Mucosa of stomach (tissue), 1 donor: ENCODE data around the gene FOXE1.

Experiments
- H3K27me3 ChIP-seq: one replicate; pipeline ENCODE4 v1.7.0; 2013; ENCODE audit warnings: mild to moderate bottlenecking, low read length; ENCODE audit not compliant: control insufficient read depth, insufficient read depth
- H3K36me3 ChIP-seq: one replicate; pipeline ENCODE4 v1.7.0; 2013; ENCODE audit warnings: low read length; ENCODE audit not compliant: control insufficient read depth, insufficient read depth
- H3K4me1 ChIP-seq: one replicate; pipeline ENCODE4 v1.7.0; 2013; ENCODE audit warnings: mild to moderate bottlenecking, low read length; ENCODE audit not compliant: control insufficient read depth, insufficient read depth
- H3K4me3 ChIP-seq: one replicate; pipeline ENCODE4 v1.7.0; 2013; ENCODE audit warnings: low read length
- H3K9ac ChIP-seq: one replicate; pipeline ENCODE4 v1.7.0; 2013; ENCODE audit warnings: mild to moderate bottlenecking, low read length, moderate library complexity
- H3K9me3 ChIP-seq: one replicate; pipeline ENCODE4 v1.7.0; 2013; ENCODE audit warnings: mild to moderate bottlenecking, low read length, moderate library complexity; ENCODE audit not compliant: control insufficient read depth
- donor health status: Pancreatic carcinoma.

The FOXE1 gene

GRCh38 chr9:97853056-97853843, at the start of gene FOXE1:
Gene FOXE1 (plus strand): TSS chr9:97853226. CDS start chr9:97853915, 689 bp downstream.
- peaks cover 6% of the 10 kb centered on the region for H3K4me1 ChIP-seq
- H3K9me3 ChIP-seq, result no peaks in the 10 kb centered on the region
- no peaks in the 10 kb centered on the region for H3K36me3 ChIP-seq
- H3K4me3 ChIP-seq, result no peak within 1 kb of the TSS
- H3K27me3 ChIP-seq, result peaks cover 94% of the 10 kb centered on the region
- H3K9ac ChIP-seq, result no peak within 1 kb of the TSS

- H3K9ac ChIP-seq, result no peak overlapping the region
- H3K9me3 ChIP-seq, result no peaks in the 10 kb centered on the region
- no peak overlapping the region for H3K4me3 ChIP-seq
- H3K36me3 ChIP-seq, result no peaks in the 10 kb centered on the region
- peaks cover 12% of the 10 kb centered on the region for H3K27me3 ChIP-seq
- no peaks in the 10 kb centered on the region for H3K4me1 ChIP-seq
These were observed 49.0 kb upstream of the FOXE1 start for GRCh38 chr9:97804059-97804365.

- Histone ChIP-seq H3K9me3 (no peaks in the 10 kb centered on the region), H3K4me3 (no peak overlapping the region)
These were observed 46.3 kb upstream of the FOXE1 start for GRCh38 chr9:97806721-97807120.

GRCh38 chr9:97807681-97808080, 45.3 kb upstream of the FOXE1 start:
- Histone ChIP-seq H3K27me3 (peaks cover 12% of the 10 kb centered on the region), H3K4me3 (no peak overlapping the region), H3K9ac (no peak overlapping the region), H3K36me3 (no peaks in the 10 kb centered on the region), H3K4me1 (no peaks in the 10 kb centered on the region), H3K9me3 (no peaks in the 10 kb centered on the region)

More at GRCh38 chr9:97806721-97807120, 46.3 kb upstream of the FOXE1 start:
- H3K27me3 ChIP-seq, result peaks cover 12% of the 10 kb centered on the region
- H3K36me3 ChIP-seq, result no peaks in the 10 kb centered on the region
- H3K9ac ChIP-seq, result no peak overlapping the region
- H3K4me1 ChIP-seq, result no peaks in the 10 kb centered on the region

GRCh38 chr9:97808415-97808814, 44.6 kb upstream of the FOXE1 start:
- Histone ChIP-seq H3K4me1 (no peaks in the 10 kb centered on the region), H3K27me3 (peaks cover 10% of the 10 kb centered on the region), H3K9ac (no peak overlapping the region), H3K9me3 (no peaks in the 10 kb centered on the region), H3K36me3 (no peaks in the 10 kb centered on the region), H3K4me3 (no peak overlapping the region)

GRCh38 chr9:97808972-97809371, 44.1 kb upstream of the FOXE1 start:
- Histone ChIP-seq H3K36me3 (no peaks in the 10 kb centered on the region), H3K27me3 (peaks cover 9% of the 10 kb centered on the region), H3K4me3 (no peak overlapping the region), H3K4me1 (no peaks in the 10 kb centered on the region), H3K9ac (no peak overlapping the region), H3K9me3 (no peaks in the 10 kb centered on the region)

GRCh38 chr9:97809666-97810344, 43.2 kb upstream of the FOXE1 start:
- H3K9me3 ChIP-seq, result no peaks in the 10 kb centered on the region
- H3K27me3 ChIP-seq, result peaks cover 2% of the 10 kb centered on the region
- H3K4me1 ChIP-seq, result no peaks in the 10 kb centered on the region
- H3K9ac ChIP-seq, result no peak overlapping the region
- H3K36me3 ChIP-seq, result no peaks in the 10 kb centered on the region
- no peak overlapping the region for H3K4me3 ChIP-seq

GRCh38 chr9:97811533-97812246, 41.3 kb upstream of the FOXE1 start:
- Histone ChIP-seq H3K27me3 (peaks cover 2% of the 10 kb centered on the region), H3K4me1 (no peaks in the 10 kb centered on the region), H3K36me3 (no peaks in the 10 kb centered on the region), H3K9me3 (no peaks in the 10 kb centered on the region), H3K9ac (no peak overlapping the region), H3K4me3 (no peak overlapping the region)

- no peaks in the 10 kb centered on the region for H3K4me1 ChIP-seq
These were observed 40.8 kb upstream of the FOXE1 start for GRCh38 chr9:97812247-97812543.

GRCh38 chr9:97813072-97813471, 40.0 kb upstream of the FOXE1 start:
- Histone ChIP-seq H3K27me3 (no peaks in the 10 kb centered on the region), H3K9ac (no peak overlapping the region), H3K4me3 (no peak overlapping the region), H3K4me1 (no peaks in the 10 kb centered on the region), H3K9me3 (no peaks in the 10 kb centered on the region), H3K36me3 (no peaks in the 10 kb centered on the region)

More at GRCh38 chr9:97812247-97812543, 40.8 kb upstream of the FOXE1 start:
- Histone ChIP-seq H3K36me3 (no peaks in the 10 kb centered on the region), H3K27me3 (peaks cover under 1% of the 10 kb centered on the region), H3K9me3 (no peaks in the 10 kb centered on the region), H3K9ac (no peak overlapping the region), H3K4me3 (no peak overlapping the region)

- Histone ChIP-seq H3K27me3 (peaks cover 8% of the 10 kb centered on the region), H3K4me3 (no peak overlapping the region), H3K9ac (no peak overlapping the region), H3K36me3 (no peaks in the 10 kb centered on the region), H3K4me1 (no peaks in the 10 kb centered on the region), H3K9me3 (no peaks in the 10 kb centered on the region)
These were observed 33.3 kb upstream of the FOXE1 start for GRCh38 chr9:97819735-97820134.

GRCh38 chr9:97820373-97820772, 32.7 kb upstream of the FOXE1 start:
- peaks cover 8% of the 10 kb centered on the region for H3K27me3 ChIP-seq
- no peak overlapping the region for H3K9ac ChIP-seq
- H3K36me3 ChIP-seq, result no peaks in the 10 kb centered on the region
- no peak overlapping the region for H3K4me3 ChIP-seq
- H3K9me3 ChIP-seq, result no peaks in the 10 kb centered on the region
- no peaks in the 10 kb centered on the region for H3K4me1 ChIP-seq
